Caco-2 (cell line): ENCODE measurements around the gene C6orf163. TPM values are rescaled to one million over a fixed set of nuclear protein-coding genes. Genes with fewer than 3 reads are reported as not detected.

Experiments used
- BruUV-seq: library from RNA; stranded (reverse); fragments of 400-500 nt; replicated peaks from 2 replicates; lab custom pipeline; 2021; lab: Mats Ljungman, UMichigan
- CTCF ChIA-PET: fragments of 300-600 bp; sonication (Branson Sonifier 250); formaldehyde crosslinking; loops from one replicate; lab custom pipeline; 2022; ENCODE audit warnings: antibody characterized with exemption; lab: Charles Lee
- POLR2A ChIA-PET: fragments of 300-600 bp; sonication (Branson Sonifier 250); formaldehyde crosslinking; loops from one replicate; lab custom pipeline; 2022; ENCODE audit warnings: antibody characterized with exemption; lab: Charles Lee
- DNase-seq, 2 experiments: peaks; one replicate each; pipeline versions ENCODE4 v3.0.0 to v3.0.0-alpha.2; 2020 to 2022
- H3K27me3 ChIP-seq: replicated peaks from 2 replicates; pipeline ENCODE4 v1.6.0; 2011; ENCODE audit warnings: low read length; ENCODE audit not compliant: control insufficient read depth, insufficient read depth
- H3K36me3 ChIP-seq: 2 replicates; pipeline ENCODE4 v1.5.1; 2011; ENCODE audit warnings: low read length; ENCODE audit not compliant: control insufficient read depth, insufficient read depth
- H3K4me1 ChIP-seq: fragments of 250-450 bp; sonication (Bioruptor Pico); 2 replicates; pipeline ENCODE4 v1.5.1; 2020; ENCODE audit warnings: mild to moderate bottlenecking
- H3K4me3 ChIP-seq: 2 replicates; pipeline ENCODE4 v1.5.1; 2011; ENCODE audit warnings: low read depth, mild to moderate bottlenecking, control low read depth, low read length
- H3K9me3 ChIP-seq: fragments of 250-450 bp; sonication (Bioruptor Pico); 2 replicates; pipeline ENCODE4 v1.5.1; 2020; ENCODE audit warnings: mild to moderate bottlenecking, moderate library complexity
- H3K27ac Mint-ChIP-seq: one replicate; pipeline ENCODE4 v1.8.0; 2022; ENCODE audit warnings: mixed read lengths; ENCODE audit not compliant: unreplicated experiment
- H3K27me3 Mint-ChIP-seq: one replicate; pipeline ENCODE4 v1.8.0; 2022; ENCODE audit warnings: mixed read lengths; ENCODE audit not compliant: insufficient read depth, unreplicated experiment
- H3K36me3 Mint-ChIP-seq: one replicate; pipeline ENCODE4 v1.8.0; 2022; ENCODE audit warnings: mild to moderate bottlenecking, mixed read lengths; ENCODE audit not compliant: insufficient read depth, unreplicated experiment
- H3K4me1 Mint-ChIP-seq: one replicate; pipeline ENCODE4 v1.8.0; 2022; ENCODE audit warnings: low read depth, mixed read lengths; ENCODE audit not compliant: unreplicated experiment
- H3K4me3 Mint-ChIP-seq: one replicate; pipeline ENCODE4 v1.8.0; 2022; ENCODE audit warnings: mild to moderate bottlenecking, moderate library complexity, mixed read lengths; ENCODE audit not compliant: unreplicated experiment
- H3K9me3 Mint-ChIP-seq: one replicate; pipeline ENCODE4 v1.8.0; 2022; ENCODE audit warnings: mixed read lengths; ENCODE audit not compliant: unreplicated experiment
- CTCF ChIP-seq, 2 experiments: fragments of 200-600 bp in 1 of 2; IDR thresholded peaks; 1 replicate in 1 of 2; 2 replicates in 1 of 2; pipeline versions ENCODE4 v1.5.1 to v1.8.0; 2011 to 2022; ENCODE audit warnings: antibody characterized with exemption in 1 of 2, control low read depth in 1 of 2, inconsistent platforms in 1 of 2, low read depth in 1 of 2, low read length in 1 of 2, mild to moderate bottlenecking in 1 of 2, moderate library complexity in 1 of 2; ENCODE audit not compliant: insufficient read depth in 1 of 2, severe bottlenecking in 1 of 2, unreplicated experiment in 1 of 2
- intact Hi-C: fragments of 100-400 bp; cut with micrococcal nuclease; formaldehyde crosslinking; loops from one replicate; pipeline ENCODE4 v1.10.0; 2022; ENCODE audit not compliant: unreplicated experiment
- total RNA-seq: library from RNA; stranded (reverse); gene quantifications from 2 replicates; pipeline ENCODE4 v1.2.3, GENCODE V29; 2022

The C6orf163 gene
- total RNA-seq, 1 experiment from 2014 or later, result 2.3 TPM

- Mint-ChIP-seq H3K36me3 (no peaks in the 10 kb centered on the region), H3K27ac (no peak overlapping the region), H3K9me3 (peaks cover 9% of the 10 kb centered on the region), H3K27me3 (no peaks in the 10 kb centered on the region), H3K4me3 (no peak overlapping the region), H3K4me1 (no peaks in the 10 kb centered on the region)
- no peaks in the 10 kb centered on the region for H3K36me3 ChIP-seq
- POLR2A ChIA-PET, result no interaction called here
- no TSS peak for BruUV-seq
- TF ChIP-seq CTCF (IDR thresholded peaks at IDR 0.05; ENCODE audit: insufficient read depth in 1 of 2, low read depth in 1 of 2, low read length in 1 of 2, severe bottlenecking in 1 of 2, unreplicated experiment in 1 of 2), result no peak
- intact Hi-C loops, result no loop called here
- peaks cover 8% of the 10 kb centered on the region; the same call in 1 of the 2 replicates for H3K9me3 ChIP-seq
- no peaks in the 10 kb centered on the region for H3K4me1 ChIP-seq
- no peak overlapping the region for H3K4me3 ChIP-seq
- CTCF ChIA-PET, result no interaction called here
- no peaks in the 10 kb centered on the region for H3K27me3 ChIP-seq
- no peak for DNase-seq
These were observed 28.8 kb downstream of the C6orf163 start for GRCh38 chr6:87373377-87373776.

- H3K9me3 ChIP-seq, result no peaks in the 10 kb centered on the region
- no peak overlapping the region for H3K27ac Mint-ChIP-seq
- BruUV-seq, result no TSS peak
- H3K4me1 Mint-ChIP-seq, result no peaks in the 10 kb centered on the region
- CTCF ChIA-PET, result no interaction called here
- H3K4me1 ChIP-seq, result no peaks in the 10 kb centered on the region
- H3K27me3 ChIP-seq, result no peaks in the 10 kb centered on the region
- peaks cover under 1% of the 10 kb centered on the region for H3K9me3 Mint-ChIP-seq
- POLR2A ChIA-PET, result no interaction called here
- TF ChIP-seq CTCF (IDR thresholded peaks at IDR 0.05; ENCODE audit: insufficient read depth in 1 of 2, low read depth in 1 of 2, low read length in 1 of 2, severe bottlenecking in 1 of 2, unreplicated experiment in 1 of 2), result no peak
- intact Hi-C loops, result no loop called here
- no peaks in the 10 kb centered on the region for H3K36me3 ChIP-seq
- DNase-seq, result no peak
- no peaks in the 10 kb centered on the region for H3K27me3 Mint-ChIP-seq
- H3K4me3 Mint-ChIP-seq, result no peak overlapping the region
- H3K4me3 ChIP-seq, result no peak overlapping the region
- H3K36me3 Mint-ChIP-seq, result no peaks in the 10 kb centered on the region
These were observed 30.7 kb downstream of the C6orf163 start for GRCh38 chr6:87375315-87375714.

GRCh38 chr6:87376643-87377042 lies 32.0 kb downstream of the C6orf163 start:
- Mint-ChIP-seq H3K4me3 (no peak overlapping the region), H3K36me3 (no peaks in the 10 kb centered on the region), H3K27me3 (no peaks in the 10 kb centered on the region), H3K4me1 (no peaks in the 10 kb centered on the region), H3K27ac (no peak overlapping the region), H3K9me3 (no peaks in the 10 kb centered on the region)
- CTCF ChIA-PET, result no interaction called here
- TF ChIP-seq CTCF (IDR thresholded peaks at IDR 0.05; ENCODE audit: insufficient read depth in 1 of 2, low read depth in 1 of 2, low read length in 1 of 2, severe bottlenecking in 1 of 2, unreplicated experiment in 1 of 2), result no peak
- no TSS peak for BruUV-seq
- POLR2A ChIA-PET, result no interaction called here
- intact Hi-C loops, result no loop called here
- DNase-seq, result no peak
- Histone ChIP-seq H3K4me3 (no peak overlapping the region), H3K27me3 (no peaks in the 10 kb centered on the region), H3K36me3 (no peaks in the 10 kb centered on the region), H3K4me1 (no peaks in the 10 kb centered on the region), H3K9me3 (no peaks in the 10 kb centered on the region)
